RWPE1 (cell line): ENCODE results near the gene SCGB1C2.

Source experiments
- CTCF ChIA-PET: fragments of 350-600 bp; sonication (Branson Sonifier 250); formaldehyde crosslinking; extraction: SDS; loops from one replicate; lab custom pipeline; 2021; lab: Yijun Ruan, JAX
- POLR2A ChIA-PET: fragments of 400-600 bp; formaldehyde crosslinking; extraction: SDS; loops from one replicate; lab custom pipeline; 2020; ENCODE audit warnings: antibody characterized with exemption; ENCODE audit not compliant: low non-redundant PET; lab: Yijun Ruan, JAX
- DNase-seq: peaks from one replicate; pipeline ENCODE4 v3.0.0; 2012; ENCODE audit warnings: low spot score
- H3K27ac ChIP-seq: fragments of 450-650 bp; 2 replicates; pipeline ENCODE4 v1.5.1; 2017
- CTCF ChIP-seq: fragments of 450-650 bp; conservative IDR thresholded peaks from 2 replicates; pipeline ENCODE4 v1.5.1; 2017; ENCODE audit warnings: low read depth, mild to moderate bottlenecking

The SCGB1C2 gene

GRCh38 chr17:151886-152859 lies 14.8 kb downstream of the SCGB1C2 start:
- H3K27ac ChIP-seq: no peak overlapping the region
- ChIA-PET POLR2A (no interaction called here), CTCF (interaction anchor here (0.5 to 1.0 kb wide), 4 partner anchors 44 to 906 kb away, joined by 3 to 6 read pairs (median 4); no protein-coding TSS in a partner anchor)
- TF ChIP-seq CTCF: no peak
- no peak for DNase-seq

- CTCF ChIA-PET: interaction anchor here (0.7 to 1.0 kb wide), 2 partner anchors 233 to 905 kb away, joined by 3 to 5 read pairs; no protein-coding TSS in a partner anchor
- no peak overlapping the region for H3K27ac ChIP-seq
- no peak for DNase-seq
- TF ChIP-seq CTCF: no peak
- POLR2A ChIA-PET: no interaction called here
Observed at GRCh38 chr17:152860-153420, 15.6 kb downstream of the SCGB1C2 start.

- ChIA-PET CTCF (no interaction called here), POLR2A (no interaction called here)
- no peak for TF ChIP-seq CTCF
Observed at GRCh38 chr17:153851-154250, 16.5 kb downstream of the SCGB1C2 start.

GRCh38 chr17:155576-155975 lies 18.2 kb downstream of the SCGB1C2 start:
- DNase-seq: no peak
- ChIA-PET CTCF (no interaction called here), POLR2A (interaction anchor here (0.6 kb wide), 1 partner anchor 11 kb away, joined by 3 read pairs; no protein-coding TSS in a partner anchor)
- H3K27ac ChIP-seq: no peak overlapping the region
- no peak for TF ChIP-seq CTCF

More at GRCh38 chr17:153851-154250, 16.5 kb downstream of the SCGB1C2 start:
- H3K27ac ChIP-seq: no peak overlapping the region
- no peak for DNase-seq

- no peak for TF ChIP-seq CTCF
- CTCF ChIA-PET: no interaction called here
- H3K27ac ChIP-seq: no peak overlapping the region
- no peak for DNase-seq
- POLR2A ChIA-PET: interaction anchor here (0.6 kb wide), 1 partner anchor 10 kb away, joined by 3 read pairs; no protein-coding TSS in a partner anchor
Observed at GRCh38 chr17:156094-156621, 18.8 kb downstream of the SCGB1C2 start.

- H3K27ac ChIP-seq: no peak overlapping the region
- ChIA-PET POLR2A (no interaction called here), CTCF (no interaction called here)
- TF ChIP-seq CTCF: no peak
- DNase-seq: no peak
Observed at GRCh38 chr17:156946-157345, 19.6 kb downstream of the SCGB1C2 start.
